ENCODE measurements around the gene GLRX2. TPM values are rescaled to one million over a fixed set of nuclear protein-coding genes. Genes with fewer than 3 reads are reported as not detected.

GLRX2 gene
- total and polyA plus RNA-seq, 2 of the 8 experiments (the other 6 are each of a cell fraction or from before 2014, with no cell fraction given): 4.8 to 13.5 TPM

- TF ChIP-seq BCL11A (IDR thresholded peaks at IDR 0.05; ENCODE audit: low read depth in 2 of 2, low read length in 2 of 2): no peak
These were observed 17.3 kb downstream of the GLRX2 start (continued) for GRCh38 chr1:193087893-193088292.
